HL-60/S4 (cell line): ENCODE results near the gene LCN15.
"Not testable (repeated sequence)": the region's sequence is repeated elsewhere in the genome, so short reads cannot be mapped to it uniquely, and the experiment has no call there.

Source experiments
- in situ Hi-C: fragments of 300-500 bp; cut with MboI; formaldehyde crosslinking; loops from 2 replicates; pipeline ENCODE4 v1.14.3; 2022; ENCODE audit warnings: low sequenced_read_pairs

Gene LCN15

GRCh38 chr9:136759001-136759400 is 5.3 kb downstream of the LCN15 start:
- in situ Hi-C loops: no loop called here

GRCh38 chr9:136757751-136758140 is 6.6 kb downstream of the LCN15 start:
- in situ Hi-C loops: no loop called here

GRCh38 chr9:136757328-136757727 is 7.0 kb downstream of the LCN15 start:
- in situ Hi-C loops: no loop called here

GRCh38 chr9:136756836-136757235 is 7.5 kb downstream of the LCN15 start:
- in situ Hi-C loops: no loop called here

- in situ Hi-C loops: no loop called here
These were observed 8.2 kb downstream of the LCN15 start for GRCh38 chr9:136756134-136756438.

GRCh38 chr9:136755302-136756133 is 8.8 kb downstream of the LCN15 start:
- in situ Hi-C loops: not testable (repeated sequence)

GRCh38 chr9:136754626-136755301 is 9.6 kb downstream of the LCN15 start:
- in situ Hi-C loops: no loop called here

- in situ Hi-C loops: no loop called here
These were observed 10.2 kb downstream of the LCN15 start for GRCh38 chr9:136754059-136754572.

- in situ Hi-C loops: no loop called here
These were observed 10.8 kb downstream of the LCN15 start for GRCh38 chr9:136753371-136754058.

GRCh38 chr9:136751814-136752213 is 12.5 kb downstream of the LCN15 start:
- in situ Hi-C loops: no loop called here

- in situ Hi-C loops: no loop called here
These were observed 13.1 kb downstream of the LCN15 start for GRCh38 chr9:136751244-136751643.

- in situ Hi-C loops: no loop called here
These were observed 13.8 kb downstream of the LCN15 start for GRCh38 chr9:136750526-136750925.

- in situ Hi-C loops: no loop called here
These were observed 15.4 kb downstream of the LCN15 start for GRCh38 chr9:136748666-136749611.

- in situ Hi-C loops: no loop called here
These were observed 16.1 kb downstream of the LCN15 start, which contains the start of gene LCN6 for GRCh38 chr9:136748201-136748600. LCN6 (minus strand) TSS chr9:136748525; CDS start chr9:136748483, 42 bp downstream.

- in situ Hi-C loops: no loop called here
These were observed 16.9 kb downstream of the LCN15 start for GRCh38 chr9:136747161-136748060.

GRCh38 chr9:136746621-136747020 is 17.7 kb downstream of the LCN15 start:
- in situ Hi-C loops: no loop called here

- in situ Hi-C loops: no loop called here
These were observed 18.2 kb downstream of the LCN15 start for GRCh38 chr9:136746155-136746490.

- in situ Hi-C loops: no loop called here
These were observed 18.7 kb downstream of the LCN15 start for GRCh38 chr9:136745389-136746154.

GRCh38 chr9:136744773-136745172 is 19.5 kb downstream of the LCN15 start:
- in situ Hi-C loops: no loop called here
